ENCODE data around the gene SLC38A11.

SLC38A11 gene

DNA sequence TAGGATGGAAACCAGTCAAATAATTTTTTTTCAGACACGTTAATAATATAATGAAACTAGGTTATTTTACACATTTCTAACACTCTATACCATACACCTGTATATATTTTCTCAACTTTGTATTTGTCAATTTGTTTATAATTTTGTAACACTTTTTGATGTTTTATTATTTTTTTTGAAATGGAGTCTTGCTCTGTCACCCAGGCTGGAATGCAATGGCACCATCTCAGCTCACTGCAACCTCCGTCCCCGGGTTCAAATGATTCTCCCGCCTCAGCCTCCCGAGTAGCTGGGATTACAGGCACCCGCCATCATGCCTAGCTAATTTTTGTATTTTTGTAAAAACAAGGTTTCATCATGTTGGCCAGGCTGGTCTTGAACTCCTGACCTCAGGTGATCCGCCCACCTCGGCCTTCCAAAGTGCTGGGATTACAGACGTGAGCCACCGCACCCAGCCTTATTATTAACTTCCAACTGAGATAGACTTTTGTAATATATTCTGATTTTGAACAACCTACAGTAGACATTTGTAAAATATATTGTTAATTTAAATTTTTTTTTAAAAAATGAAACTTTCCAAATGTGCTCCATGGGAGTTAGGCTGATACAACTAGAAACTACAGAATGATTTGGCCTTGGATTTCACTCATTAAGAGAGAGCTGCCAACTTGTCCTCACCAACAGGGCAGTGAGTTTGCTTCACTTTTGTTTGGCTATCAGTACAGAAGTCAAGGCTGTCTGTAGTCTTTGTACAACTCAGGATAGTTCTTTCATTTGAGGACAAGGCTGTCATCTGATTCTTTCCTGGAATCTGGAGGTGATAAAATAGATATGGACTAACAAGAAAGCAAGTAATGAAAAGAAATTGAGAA, 79.8 kb downstream of the SLC38A11 start:
- no peak for ATAC-seq
- TF ChIP-seq ZNF70 (CRISPR knock-in tag; IDR thresholded peaks at IDR 0.05) = no peak
- no peak for TF ChIP-seq TCF4 (CRISPR knock-in tag; IDR thresholded peaks at IDR 0.05; ENCODE audit: borderline replicate concordance)
- no peak for TF ChIP-seq PPARA (CRISPR knock-in tag; IDR thresholded peaks at IDR 0.05; ENCODE audit: borderline replicate concordance)
- TF ChIP-seq CSDC2 (CRISPR knock-in tag; IDR thresholded peaks at IDR 0.05) = no peak
- TF ChIP-seq, protein P1, sequence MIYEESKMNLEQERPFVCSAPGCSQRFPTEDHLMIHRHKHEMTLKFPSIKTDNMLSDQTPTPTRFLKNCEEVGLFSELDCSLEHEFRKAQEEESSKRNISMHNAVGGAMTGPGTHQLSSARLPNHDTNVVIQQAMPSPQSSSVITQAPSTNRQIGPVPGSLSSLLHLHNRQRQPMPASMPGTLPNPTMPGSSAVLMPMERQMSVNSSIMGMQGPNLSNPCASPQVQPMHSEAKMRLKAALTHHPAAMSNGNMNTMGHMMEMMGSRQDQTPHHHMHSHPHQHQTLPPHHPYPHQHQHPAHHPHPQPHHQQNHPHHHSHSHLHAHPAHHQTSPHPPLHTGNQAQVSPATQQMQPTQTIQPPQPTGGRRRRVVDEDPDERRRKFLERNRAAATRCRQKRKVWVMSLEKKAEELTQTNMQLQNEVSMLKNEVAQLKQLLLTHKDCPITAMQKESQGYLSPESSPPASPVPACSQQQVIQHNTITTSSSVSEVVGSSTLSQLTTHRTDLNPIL (CRISPR knock-in tag; IDR thresholded peaks at IDR 0.05; ENCODE audit: low read depth) = no peak
- no peak for TF ChIP-seq ZNF565 (CRISPR knock-in tag; conservative IDR thresholded peaks at IDR 0.05; ENCODE audit: low read depth)
- TF ChIP-seq OSR1 (CRISPR knock-in tag; IDR thresholded peaks at IDR 0.05) = no peak
- TF ChIP-seq, protein P2, sequence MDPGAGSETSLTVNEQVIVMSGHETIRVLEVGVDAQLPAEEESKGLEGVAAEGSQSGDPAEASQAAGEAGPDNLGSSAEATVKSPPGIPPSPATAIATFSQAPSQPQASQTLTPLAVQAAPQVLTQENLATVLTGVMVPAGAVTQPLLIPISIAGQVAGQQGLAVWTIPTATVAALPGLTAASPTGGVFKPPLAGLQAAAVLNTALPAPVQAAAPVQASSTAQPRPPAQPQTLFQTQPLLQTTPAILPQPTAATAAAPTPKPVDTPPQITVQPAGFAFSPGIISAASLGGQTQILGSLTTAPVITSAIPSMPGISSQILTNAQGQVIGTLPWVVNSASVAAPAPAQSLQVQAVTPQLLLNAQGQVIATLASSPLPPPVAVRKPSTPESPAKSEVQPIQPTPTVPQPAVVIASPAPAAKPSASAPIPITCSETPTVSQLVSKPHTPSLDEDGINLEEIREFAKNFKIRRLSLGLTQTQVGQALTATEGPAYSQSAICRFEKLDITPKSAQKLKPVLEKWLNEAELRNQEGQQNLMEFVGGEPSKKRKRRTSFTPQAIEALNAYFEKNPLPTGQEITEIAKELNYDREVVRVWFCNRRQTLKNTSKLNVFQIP (CRISPR knock-in tag; IDR thresholded peaks at IDR 0.05; ENCODE audit: borderline replicate concordance, low read depth) = no peak
- TF ChIP-seq, protein P3, sequence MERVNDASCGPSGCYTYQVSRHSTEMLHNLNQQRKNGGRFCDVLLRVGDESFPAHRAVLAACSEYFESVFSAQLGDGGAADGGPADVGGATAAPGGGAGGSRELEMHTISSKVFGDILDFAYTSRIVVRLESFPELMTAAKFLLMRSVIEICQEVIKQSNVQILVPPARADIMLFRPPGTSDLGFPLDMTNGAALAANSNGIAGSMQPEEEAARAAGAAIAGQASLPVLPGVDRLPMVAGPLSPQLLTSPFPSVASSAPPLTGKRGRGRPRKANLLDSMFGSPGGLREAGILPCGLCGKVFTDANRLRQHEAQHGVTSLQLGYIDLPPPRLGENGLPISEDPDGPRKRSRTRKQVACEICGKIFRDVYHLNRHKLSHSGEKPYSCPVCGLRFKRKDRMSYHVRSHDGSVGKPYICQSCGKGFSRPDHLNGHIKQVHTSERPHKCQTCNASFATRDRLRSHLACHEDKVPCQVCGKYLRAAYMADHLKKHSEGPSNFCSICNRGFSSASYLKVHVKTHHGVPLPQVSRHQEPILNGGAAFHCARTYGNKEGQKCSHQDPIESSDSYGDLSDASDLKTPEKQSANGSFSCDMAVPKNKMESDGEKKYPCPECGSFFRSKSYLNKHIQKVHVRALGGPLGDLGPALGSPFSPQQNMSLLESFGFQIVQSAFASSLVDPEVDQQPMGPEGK (CRISPR knock-in tag; IDR thresholded peaks at IDR 0.05; ENCODE audit: borderline replicate concordance) = no peak
- no peak for TF ChIP-seq ESRRG (CRISPR knock-in tag; IDR thresholded peaks at IDR 0.05)
- TF ChIP-seq BACH2 (CRISPR knock-in tag; IDR thresholded peaks at IDR 0.05; ENCODE audit: borderline replicate concordance) = no peak

DNA sequence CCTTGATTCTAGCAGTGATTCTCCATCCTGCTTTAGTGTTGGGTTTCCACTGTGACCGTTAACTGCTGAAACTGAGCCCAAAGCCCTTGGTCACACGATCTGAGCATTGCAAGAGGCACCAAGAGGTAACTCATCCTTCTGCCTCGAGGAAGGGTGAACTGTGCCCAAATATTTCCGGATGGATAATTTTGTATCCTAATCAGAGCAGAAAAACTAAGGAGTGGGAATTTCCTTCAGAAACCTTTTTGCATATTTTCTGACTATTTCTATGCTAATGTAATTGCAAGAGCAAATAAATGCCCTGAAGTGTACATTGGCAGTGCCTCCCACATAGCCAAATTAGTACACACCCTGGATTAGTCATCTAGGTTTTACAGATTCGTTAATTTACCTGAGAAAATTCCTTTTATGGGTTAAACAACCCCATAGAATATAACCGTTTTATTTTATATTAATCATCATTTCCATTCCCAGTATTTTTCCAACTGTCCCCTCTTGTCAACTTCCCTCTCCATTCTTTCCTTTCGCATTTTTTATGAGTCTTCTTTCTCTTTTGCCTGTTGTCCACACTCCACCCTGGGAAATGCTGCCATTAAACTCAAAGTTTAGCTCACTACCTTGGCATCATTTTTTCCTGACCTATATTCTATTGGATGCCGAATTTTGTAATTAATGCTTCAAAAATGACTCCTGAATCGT, 82.0 kb downstream of the SLC38A11 start:
- no peak for ATAC-seq
- TF ChIP-seq CSDC2 (CRISPR knock-in tag; IDR thresholded peaks at IDR 0.05) = no peak
- no peak for TF ChIP-seq ZNF8 (CRISPR knock-in tag; IDR thresholded peaks at IDR 0.05)
- TF ChIP-seq, protein P3 (CRISPR knock-in tag; IDR thresholded peaks at IDR 0.05; ENCODE audit: borderline replicate concordance) = no peak
- TF ChIP-seq ZC3H10 (CRISPR knock-in tag; IDR thresholded peaks at IDR 0.05) = no peak
- no peak for TF ChIP-seq TOX (CRISPR knock-in tag; IDR thresholded peaks at IDR 0.05; ENCODE audit: borderline replicate concordance)
- TF ChIP-seq, protein P1 (CRISPR knock-in tag; IDR thresholded peaks at IDR 0.05; ENCODE audit: low read depth) = no peak
- no peak for TF ChIP-seq TCF4 (CRISPR knock-in tag; IDR thresholded peaks at IDR 0.05; ENCODE audit: borderline replicate concordance)

DNA sequence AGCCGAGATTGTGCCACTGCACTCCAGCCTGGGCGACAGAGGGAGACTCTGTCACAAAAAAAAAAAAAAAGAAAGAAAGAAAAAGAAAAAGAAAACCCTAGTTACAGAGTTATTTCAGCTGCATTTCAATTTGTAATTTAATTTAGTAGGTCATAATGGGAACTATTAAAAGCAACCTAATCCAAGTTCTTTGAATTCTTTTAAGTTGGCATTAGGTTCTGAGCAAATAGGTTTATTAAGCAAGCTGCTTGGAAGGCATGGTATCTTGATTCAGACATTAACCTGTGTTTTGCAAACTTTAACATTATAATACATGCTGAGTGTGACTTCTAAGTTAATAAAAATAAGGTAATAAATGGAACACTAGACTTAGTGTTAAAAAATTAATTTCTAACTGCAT, 83.9 kb downstream of the SLC38A11 start:
- ATAC-seq = no peak
- TF ChIP-seq SNAI2 (CRISPR knock-in tag; IDR thresholded peaks at IDR 0.05) (no peak), ISL1 (CRISPR knock-in tag; IDR thresholded peaks at IDR 0.05) (peak; percentile 88), ARNTL (CRISPR knock-in tag; IDR thresholded peaks at IDR 0.05; ENCODE audit: borderline replicate concordance, low read depth) (no peak)
- TF ChIP-seq, protein P4, sequence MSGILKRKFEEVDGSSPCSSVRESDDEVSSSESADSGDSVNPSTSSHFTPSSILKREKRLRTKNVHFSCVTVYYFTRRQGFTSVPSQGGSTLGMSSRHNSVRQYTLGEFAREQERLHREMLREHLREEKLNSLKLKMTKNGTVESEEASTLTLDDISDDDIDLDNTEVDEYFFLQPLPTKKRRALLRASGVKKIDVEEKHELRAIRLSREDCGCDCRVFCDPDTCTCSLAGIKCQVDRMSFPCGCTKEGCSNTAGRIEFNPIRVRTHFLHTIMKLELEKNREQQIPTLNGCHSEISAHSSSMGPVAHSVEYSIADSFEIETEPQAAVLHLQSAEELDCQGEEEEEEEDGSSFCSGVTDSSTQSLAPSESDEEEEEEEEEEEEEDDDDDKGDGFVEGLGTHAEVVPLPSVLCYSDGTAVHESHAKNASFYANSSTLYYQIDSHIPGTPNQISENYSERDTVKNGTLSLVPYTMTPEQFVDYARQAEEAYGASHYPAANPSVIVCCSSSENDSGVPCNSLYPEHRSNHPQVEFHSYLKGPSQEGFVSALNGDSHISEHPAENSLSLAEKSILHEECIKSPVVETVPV (CRISPR knock-in tag; IDR thresholded peaks at IDR 0.05) = no peak

Data from SK-N-SH treated with all-trans-retinoic acid at 6 μM for 48 hours (cell line).